GM21367 (cell line): ENCODE results near the gene HDAC7.
"Not testable (repeated sequence)": the region's sequence is repeated elsewhere in the genome, so short reads cannot be mapped to it uniquely, and the experiment has no call there.

ENCODE experiments used
- ATAC-seq: cut with Tn5 transposase; IDR thresholded peaks from one replicate; pipeline ENCODE4 v1.9.1; 2021; ENCODE audit not compliant: unreplicated experiment

The HDAC7 gene

GRCh38 chr12:47850153-47851084 is 30.7 kb upstream of the HDAC7 start:
- no peak for ATAC-seq

- ATAC-seq, result no peak
Measured at GRCh38 chr12:47849261-47849660, 29.6 kb upstream of the HDAC7 start.

GRCh38 chr12:47848853-47849252 is 29.1 kb upstream of the HDAC7 start:
- ATAC-seq, result no peak

DNA sequence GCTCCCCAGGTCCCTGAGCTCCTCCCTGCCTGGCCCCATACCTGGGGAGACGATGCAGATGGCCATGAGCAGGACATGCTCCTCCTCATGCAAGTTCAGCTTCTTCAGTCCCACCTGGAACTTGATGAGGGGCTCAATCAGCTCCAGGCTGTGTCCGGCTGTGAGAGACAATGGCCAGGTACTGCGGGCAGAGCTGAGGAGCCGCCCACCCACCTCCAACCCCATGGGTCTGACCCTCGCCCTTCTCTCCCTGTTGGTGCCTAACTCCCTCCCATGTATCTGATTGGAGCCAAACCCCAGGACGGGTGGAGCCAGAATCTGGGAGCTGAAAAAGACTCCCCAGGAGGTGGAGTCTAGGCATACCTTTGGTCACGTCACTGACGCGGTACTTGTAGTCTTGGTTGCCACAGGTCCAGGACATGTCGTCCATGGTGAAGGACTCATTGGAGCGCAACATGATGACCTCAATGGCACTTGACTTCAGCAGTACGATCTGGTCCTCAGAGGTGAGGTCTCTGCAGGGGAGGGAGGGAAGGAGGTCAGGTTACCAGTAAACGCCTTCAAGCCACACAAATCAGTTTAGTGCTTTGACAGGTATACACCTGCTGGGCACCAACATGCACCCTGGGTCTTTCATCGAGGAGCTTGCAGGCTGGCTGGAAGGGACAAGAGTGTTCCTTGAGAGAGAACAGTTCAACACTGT is 26.7 kb upstream of the HDAC7 start:
- ATAC-seq, result no peak

GRCh38 chr12:47845081-47845480 is 25.4 kb upstream of the HDAC7 start:
- no peak for ATAC-seq

- ATAC-seq, result no peak
Measured at GRCh38 chr12:47844264-47845019, 24.7 kb upstream of the HDAC7 start.

DNA sequence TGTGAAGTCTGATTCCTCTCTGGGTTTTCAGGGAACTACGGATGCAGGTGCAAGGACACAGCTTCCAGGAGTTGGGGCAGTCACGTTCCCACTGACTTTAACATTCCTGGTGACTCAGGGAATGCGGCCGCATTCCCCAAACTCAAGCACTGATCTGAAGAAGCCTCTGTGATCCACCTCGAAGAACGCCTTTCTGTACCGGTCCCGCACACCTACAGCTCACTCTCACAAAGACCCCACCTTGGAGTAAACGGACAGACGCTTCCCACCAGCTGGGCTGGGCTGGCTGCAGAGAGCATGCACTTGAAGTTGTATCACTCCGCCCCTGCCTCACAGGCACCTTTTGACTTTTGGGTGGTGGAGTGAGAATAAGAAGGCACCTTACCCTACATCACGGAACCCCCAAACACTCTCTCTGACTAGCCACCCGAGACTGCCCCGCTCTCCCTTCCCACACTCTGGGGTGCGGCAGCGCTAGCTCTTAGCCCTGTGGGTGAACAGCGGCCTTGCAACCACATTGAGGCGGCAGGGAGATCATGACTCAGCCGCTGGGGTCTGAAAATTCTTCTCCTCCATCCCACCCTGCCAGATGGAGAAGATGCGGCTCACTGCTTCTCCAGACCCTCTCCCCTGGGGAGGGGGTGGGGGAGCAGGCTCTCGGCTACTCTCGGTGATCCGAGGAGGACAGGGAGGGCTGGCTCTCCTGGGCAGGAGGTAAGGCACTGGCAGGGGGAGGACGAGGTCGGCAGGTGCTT is 23.7 kb upstream of the HDAC7 start:
- ATAC-seq, result no peak

GRCh38 chr12:47842543-47842942 is 22.8 kb upstream of the HDAC7 start:
- not testable (repeated sequence) for ATAC-seq

DNA sequence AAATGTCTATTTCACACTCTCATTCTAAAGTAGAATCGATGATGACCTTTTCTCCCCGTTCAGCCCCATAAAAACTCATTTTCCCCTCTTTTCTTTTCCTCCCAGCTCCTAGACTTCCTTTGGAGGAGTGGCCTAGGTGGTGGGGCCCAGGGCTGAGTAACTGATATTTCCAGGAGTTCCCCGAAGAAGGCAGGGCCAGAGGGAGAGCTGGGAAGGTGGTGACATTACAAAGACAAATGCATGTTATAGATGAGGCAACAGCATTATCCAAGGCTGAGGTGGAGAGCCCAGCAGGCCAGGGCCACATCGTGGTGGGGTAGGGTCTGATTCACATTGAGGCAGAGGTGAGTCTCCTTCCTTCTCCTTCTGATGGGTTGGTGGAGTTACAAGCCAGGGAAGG is 22.2 kb upstream of the HDAC7 start:
- ATAC-seq, result no peak

DNA sequence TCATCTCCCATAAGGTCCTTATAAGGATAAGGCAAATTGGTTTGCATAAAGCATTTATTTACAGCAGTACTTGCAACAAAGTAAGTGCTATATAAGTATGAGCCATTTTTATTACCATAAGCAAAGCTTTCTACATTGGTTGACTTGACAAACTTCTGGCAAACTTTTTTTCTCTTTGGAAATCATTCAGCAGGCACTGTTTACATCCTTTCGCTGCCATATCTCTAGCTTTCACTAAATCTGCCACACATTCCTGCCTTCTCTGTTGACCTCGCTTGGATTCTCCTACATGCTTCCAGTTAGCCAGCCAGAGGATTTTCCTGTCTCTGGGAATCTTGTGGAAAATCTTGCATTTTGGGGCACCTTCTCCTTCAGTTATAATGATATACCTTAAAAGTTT is 21.8 kb upstream of the HDAC7 start:
- ATAC-seq, result no peak

DNA sequence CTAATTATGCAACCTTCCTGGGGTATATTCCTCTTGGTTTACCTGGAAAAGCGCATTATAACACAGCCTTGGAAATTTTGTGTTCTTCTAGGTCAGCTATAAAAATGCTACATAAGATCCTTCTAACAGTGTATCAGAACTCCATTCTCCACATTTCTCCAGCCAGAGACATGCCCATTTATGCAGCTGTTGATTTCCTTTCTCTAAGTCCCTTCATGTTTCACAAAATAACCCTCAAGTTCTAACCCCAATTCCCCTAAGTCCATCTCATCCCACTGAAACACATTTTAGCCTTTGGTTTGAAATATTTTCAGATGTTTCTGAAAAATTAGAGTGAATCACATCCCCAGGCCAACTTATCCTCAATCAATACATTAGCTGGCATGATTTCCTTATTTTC is 20.9 kb upstream of the HDAC7 start:
- ATAC-seq, result no peak

DNA sequence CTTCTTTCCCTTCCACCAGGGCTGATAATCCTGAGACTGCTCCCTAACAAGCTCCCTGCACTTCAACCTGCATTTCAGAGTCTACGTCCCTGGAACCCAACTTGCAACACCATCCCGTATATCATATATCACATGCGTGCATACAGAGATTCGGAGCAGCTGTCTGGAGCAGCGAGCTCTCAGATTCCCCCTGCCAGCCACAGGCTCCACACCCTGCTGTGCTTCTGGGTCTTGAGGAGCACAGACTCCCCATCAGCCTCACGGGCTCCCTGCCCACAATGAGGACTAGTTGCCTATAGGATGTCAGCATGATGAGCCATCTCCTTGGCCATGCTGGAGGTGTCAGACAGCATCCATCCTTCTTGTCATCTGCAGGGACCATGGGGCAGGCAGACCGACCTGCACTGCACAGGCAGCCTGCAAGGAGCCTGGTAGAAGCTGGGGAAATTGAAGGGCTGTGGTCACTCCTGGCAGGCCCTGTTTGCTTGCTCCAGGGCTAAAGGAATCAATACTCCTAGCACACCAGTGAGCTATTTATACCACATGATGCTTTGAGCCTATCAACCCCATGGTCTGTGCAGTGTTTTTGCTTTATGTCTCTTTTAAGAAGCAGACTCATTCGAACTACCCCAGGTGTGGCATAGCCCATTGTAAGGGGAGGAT is 19.6 kb upstream of the HDAC7 start:
- no peak for ATAC-seq

DNA sequence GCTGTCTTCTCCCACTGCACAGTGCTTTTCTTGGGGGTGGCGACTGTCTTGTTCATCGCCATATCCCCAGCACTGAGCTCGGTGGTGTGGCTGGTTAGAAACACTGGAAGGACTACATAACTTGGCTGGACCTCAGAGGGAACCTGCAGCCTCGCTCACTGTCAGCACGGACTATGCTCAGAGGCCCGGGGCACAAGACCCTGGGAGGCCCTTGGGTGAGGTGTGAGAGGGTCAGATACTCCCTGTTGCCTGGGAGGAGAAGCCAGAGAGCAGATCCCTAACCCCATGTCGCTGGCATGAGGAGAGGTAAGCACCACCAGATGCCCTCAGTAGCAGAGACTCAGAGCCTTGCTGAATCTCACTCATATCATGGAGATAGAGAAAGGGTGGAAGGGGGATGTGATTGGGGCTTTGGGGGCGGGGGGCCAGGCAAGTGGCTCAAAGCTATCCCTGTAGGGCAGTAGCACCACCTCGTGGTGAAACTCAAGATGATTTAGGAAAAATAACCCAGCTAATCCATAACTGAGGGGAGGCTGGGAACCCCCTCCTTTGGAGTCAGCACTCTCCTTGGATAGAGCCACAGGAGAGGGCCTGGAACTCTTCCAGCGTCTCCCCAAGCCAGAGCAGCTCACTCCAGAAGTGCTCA is 18.7 kb upstream of the HDAC7 start:
- ATAC-seq, result no peak

DNA sequence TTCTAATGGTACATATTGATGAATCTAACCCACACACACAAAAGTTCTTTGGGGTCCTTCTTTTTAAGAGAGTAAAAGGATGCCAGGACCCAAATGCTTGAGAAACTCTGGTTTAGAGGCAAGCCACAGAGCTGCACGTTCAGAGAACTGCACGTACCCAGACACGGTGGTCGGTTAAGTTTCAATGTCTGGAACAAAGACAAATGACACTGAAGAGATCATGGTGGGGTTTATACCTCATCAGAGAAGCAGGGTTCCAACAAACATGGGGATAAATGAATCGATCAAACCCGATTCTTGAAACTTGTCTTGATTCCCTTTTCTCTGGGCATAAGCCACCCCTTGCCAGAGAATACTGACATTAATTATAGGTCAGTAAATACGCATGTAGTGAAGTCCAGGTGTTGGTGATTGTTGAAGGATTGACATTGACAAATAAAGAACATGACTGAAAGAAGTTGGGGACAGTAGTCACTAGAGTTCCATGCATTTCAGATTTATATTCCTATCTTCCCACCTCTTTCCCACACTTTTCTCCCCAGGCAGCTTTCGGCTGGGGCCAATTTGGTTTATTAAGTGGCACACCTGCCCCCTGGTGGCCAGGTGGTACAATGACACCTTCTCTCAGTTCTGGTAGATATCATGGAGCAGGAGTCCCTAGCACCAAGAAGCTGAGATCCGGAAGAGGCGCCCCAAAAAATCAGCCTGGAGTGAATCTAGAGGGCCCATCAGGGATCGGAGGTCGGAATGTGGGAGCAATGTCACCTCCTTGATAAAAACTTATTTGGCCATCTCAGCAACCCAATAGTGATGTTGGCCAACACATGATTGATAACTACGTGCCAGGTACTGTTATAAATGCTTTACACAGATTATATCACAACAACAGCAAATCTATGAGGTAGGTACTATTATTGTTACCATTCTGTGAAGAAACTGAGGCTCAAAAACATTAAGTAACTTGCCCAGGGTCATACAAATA is 17.8 kb upstream of the HDAC7 start:
- no peak for ATAC-seq

GRCh38 chr12:47835831-47836155 is 16.1 kb upstream of the HDAC7 start:
- ATAC-seq, result no peak

DNA sequence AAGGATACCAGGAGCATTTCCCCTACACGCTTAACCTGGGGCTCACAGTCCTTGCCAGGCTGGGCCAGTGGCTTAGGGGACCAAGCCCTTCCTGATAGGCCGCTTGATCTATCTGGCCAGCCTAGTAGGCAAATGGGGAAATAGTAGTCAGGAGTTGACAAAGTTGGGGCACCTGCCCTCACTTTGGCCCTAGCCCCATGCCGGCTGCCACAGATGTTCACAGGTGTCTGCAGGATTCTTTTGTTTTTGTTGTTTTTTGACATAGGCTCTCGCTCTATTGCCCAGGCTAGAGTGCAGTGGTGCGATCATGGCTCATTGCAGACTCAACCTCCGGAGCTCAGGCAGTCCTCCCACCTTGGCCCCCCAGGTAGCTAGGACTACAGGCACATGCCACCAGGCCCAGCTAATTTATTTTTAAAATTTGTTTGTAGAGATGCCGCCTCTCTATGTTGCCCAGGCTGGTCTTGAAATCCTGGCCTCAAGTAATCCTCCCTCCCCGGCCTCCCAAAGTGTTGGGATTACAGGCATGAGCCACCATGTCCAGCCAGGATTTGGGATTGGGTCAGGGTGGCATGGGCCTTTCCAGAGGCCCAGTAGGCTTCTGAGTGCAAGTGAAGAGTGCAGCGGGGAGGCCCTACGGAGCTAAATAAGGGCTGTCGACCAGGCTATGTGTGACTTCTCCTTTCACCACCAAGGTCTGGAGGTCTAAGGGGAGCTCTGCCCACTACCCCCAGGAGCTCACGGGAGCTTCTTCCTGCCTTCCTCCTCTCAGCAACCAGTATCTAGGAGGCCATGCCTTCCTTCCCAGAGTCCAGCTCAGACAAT is 15.5 kb upstream of the HDAC7 start:
- no peak for ATAC-seq

- ATAC-seq, result no peak
Measured at GRCh38 chr12:47834199-47834903, 14.6 kb upstream of the HDAC7 start.
